Omental fat pad (tissue), 4 donors: ENCODE results near the gene MYCN. TPM values are rescaled to one million over a fixed set of nuclear protein-coding genes. Genes with fewer than 3 reads are reported as not detected.
"Not testable (repeated sequence)": the region's sequence is repeated elsewhere in the genome, so short reads cannot be mapped to it uniquely, and the experiment has no call there.

Experiments
- ATAC-seq: fragments of 150-250 bp; one replicate; pipeline ENCODE4 v1.9.1; 2016; ENCODE audit warnings: mild to moderate bottlenecking, moderate library complexity; ENCODE audit not compliant: low FRiP score
- DNase-seq: peaks from one replicate; pipeline ENCODE4 v3.0.0-alpha.2; 2019; ENCODE audit warnings: low spot score
- total RNA-seq, 4 donors: library from RNA; depleted of rRNA; stranded (reverse); fragments of >200 nt; gene quantifications; one replicate each; pipeline ENCODE4 v1.1.0, GENCODE V29; 2016
- TF ChIP-seq, protein P1 (sequence below), 3 donors: fragments of 450-650 bp; IDR thresholded peaks; one replicate each; pipeline ENCODE4 v1.5.1; 2016 to 2017; ENCODE audit warnings: antibody characterized with exemption in 3 of 3, mild to moderate bottlenecking in 3 of 3, moderate library complexity in 2 of 3

MYCN gene
- total RNA-seq, 4 donors from 2014 or later: 0.19 to 0.47 TPM; not detected in 2

DNA sequence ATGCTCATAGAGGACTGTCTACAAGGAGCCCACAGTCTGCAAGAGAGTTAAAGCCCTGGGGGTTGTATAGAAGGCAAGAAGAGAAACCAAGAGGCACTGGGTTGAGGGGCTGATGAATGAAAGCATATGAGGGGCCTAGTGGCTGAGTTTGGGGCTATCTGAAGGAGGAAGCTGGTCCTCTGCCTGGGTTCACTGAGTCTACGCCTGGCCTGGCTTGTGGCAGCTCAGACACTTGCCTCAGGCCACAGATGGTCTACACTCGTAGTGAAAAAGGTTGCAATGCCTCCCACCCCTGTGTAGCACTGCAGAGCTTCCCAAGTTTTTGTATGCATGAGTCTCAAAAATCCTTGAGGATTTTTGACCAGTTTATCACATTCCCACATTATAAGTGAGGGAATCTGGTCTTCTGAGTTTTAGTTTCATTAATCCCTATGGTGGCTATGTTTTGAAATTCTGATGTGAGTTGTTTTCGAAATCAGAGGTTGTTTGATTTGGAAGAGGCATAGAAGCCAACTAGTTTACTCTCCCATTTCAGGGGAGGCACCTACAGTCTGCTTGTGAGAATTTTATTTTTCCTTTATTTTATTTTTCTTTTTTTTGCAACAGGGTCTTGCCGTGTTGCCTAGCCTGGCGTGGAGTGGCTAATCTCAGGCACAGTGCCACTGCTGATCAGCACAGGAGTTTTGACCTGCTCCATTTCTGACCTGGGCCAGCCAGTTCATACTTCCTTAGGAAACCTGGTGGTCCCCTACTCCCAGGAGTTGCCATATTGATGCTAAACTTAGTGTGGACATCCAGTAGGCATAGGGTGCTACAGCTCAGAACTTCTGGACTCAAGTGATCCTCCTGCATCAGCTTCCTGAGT lies 10.0 kb downstream of the MYCN start:
- DNase-seq (no peak), ATAC-seq (no peak)
- TF ChIP-seq, protein P1, sequence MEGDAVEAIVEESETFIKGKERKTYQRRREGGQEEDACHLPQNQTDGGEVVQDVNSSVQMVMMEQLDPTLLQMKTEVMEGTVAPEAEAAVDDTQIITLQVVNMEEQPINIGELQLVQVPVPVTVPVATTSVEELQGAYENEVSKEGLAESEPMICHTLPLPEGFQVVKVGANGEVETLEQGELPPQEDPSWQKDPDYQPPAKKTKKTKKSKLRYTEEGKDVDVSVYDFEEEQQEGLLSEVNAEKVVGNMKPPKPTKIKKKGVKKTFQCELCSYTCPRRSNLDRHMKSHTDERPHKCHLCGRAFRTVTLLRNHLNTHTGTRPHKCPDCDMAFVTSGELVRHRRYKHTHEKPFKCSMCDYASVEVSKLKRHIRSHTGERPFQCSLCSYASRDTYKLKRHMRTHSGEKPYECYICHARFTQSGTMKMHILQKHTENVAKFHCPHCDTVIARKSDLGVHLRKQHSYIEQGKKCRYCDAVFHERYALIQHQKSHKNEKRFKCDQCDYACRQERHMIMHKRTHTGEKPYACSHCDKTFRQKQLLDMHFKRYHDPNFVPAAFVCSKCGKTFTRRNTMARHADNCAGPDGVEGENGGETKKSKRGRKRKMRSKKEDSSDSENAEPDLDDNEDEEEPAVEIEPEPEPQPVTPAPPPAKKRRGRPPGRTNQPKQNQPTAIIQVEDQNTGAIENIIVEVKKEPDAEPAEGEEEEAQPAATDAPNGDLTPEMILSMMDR (IDR thresholded peaks at IDR 0.05): no peak

DNA sequence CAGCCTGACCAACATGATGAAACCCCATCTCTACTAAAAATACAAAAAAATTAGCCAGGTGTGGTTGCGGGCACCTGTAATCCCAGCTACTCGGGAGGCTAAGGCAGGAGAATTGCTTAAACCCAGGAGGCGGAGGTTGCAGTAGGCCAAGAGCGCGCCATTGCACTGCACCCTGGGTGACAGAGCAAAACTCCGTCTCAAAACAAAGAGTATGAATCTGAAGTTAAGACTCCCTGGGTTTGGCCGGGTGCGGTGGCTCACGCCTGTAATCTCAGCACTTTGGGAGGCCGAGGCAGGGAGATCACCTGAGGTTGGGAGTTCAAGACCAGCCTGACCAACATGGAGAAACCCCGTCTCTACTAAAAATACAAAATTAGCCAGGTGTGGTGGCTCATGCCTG lies 11.6 kb downstream of the MYCN start:
- not testable (repeated sequence) for ATAC-seq, DNase-seq

DNA sequence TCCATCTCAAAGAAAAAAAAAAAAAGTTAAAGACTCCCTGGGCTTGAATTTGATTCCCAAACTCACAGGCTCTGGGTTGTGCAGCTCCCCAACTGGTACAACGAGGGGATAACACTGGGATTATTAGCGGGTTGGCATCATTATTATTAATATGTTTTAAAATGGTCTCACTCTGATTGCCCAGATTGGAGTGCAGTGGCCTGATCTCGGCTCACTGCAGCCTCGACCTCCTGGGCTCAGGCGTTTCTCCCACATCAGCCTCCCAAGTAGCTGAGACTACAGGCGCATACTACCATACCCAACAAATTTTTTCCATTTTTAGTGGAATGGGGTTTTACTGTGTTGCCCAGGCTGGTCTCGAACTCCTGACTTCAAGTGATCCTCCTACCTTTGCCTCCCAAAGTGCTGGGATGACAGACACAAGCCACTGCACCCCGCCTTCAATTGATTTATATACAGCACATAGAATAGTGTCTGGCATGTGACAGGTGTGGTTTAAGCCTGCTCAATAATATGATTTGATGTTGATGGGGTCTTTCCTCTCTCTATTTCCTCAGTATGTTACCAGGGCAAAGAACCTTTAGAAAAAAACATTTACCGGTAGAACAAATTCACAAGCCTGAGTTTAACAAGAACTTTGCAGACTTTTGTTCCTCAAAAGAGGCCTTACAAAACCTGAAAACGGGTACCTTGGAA lies 12.2 kb downstream of the MYCN start:
- TF ChIP-seq, protein P1 (IDR thresholded peaks at IDR 0.05): no peak
- ATAC-seq: no peak
- no peak for DNase-seq

DNA sequence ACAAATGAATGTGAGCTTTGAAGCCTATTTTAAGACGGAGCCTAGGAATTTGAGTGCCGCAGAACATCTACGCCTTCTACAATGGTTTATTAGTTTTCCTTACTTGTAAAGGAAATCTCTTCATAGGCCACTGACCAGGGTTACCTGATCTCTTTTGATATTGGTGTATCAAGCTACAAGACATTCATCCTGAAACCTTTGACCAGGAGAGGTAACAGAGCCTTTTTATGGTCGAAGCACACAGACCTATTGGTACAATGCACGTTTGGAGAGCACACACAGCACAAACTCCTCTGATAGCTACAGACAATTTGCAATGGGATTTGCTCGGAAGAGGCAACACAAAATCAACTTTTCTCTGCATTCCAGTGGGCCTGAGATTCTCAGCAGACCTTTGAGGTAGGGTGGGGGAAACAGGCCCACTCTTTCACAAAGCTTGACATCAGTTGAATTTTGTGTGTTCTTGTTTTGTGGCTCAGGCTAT lies 12.8 kb downstream of the MYCN start:
- DNase-seq: no peak
- no peak for ATAC-seq
- TF ChIP-seq, protein P1 (IDR thresholded peaks at IDR 0.05): no peak

DNA sequence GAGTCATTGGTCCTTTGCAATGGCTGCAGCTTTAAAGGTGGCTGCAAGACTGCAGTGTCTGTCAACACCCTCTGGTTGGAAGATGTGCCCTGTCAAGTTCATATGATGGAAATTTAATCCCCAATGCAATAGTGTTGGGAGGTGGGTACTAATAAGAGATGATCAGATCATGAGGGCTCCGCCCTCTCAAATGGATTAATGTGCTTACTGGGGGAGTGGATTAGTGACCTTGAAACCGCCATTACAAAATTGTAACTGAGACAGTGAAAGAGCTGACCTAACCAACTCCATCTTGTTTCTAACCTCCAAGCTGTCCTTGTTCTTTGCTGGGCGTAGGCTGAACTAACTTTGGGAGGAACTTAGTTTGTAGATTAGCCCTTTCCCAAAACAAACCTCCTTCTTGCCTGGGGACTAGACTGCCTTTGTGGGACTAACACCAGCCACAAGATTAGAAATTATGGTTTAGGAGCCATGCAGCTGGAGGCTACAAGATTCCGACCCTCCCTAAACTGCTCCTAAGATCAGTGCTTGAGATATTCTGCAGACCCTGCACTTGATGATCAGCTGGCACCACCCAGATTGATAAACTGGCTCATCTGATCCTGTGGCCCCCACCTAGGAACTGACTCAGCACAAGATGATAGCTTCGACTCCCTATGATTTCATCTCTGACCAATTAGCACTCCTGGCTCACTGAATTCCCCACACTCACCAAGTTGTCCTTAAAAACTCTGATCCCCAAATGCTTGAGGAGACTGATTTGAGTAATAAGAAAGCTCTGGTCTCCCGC lies 13.7 kb downstream of the MYCN start:
- DNase-seq (no peak), ATAC-seq (no peak)
- TF ChIP-seq, protein P1 (IDR thresholded peaks at IDR 0.05): no peak

DNA sequence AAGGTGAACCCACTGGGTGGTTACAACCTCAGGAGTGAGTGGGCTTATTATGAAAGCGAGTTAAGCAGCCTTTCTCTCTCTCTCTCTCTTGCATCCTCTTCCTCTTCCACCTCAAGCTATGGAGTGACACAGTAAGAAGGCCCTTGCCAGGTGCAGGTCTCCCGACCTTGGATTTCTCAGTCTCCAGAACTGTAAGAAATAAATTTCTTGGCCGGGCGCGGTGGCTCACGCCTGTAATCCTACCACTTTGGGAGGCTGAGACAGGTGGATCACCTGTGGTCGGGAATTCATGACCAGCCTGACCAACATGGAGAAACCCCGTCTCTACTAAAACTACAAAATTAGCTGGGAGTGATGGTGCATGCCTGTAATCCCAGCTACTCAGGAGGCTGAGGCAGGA lies 14.4 kb downstream of the MYCN start:
- ATAC-seq (no peak), DNase-seq (no peak)
- TF ChIP-seq, protein P1 (IDR thresholded peaks at IDR 0.05): no peak
